Esophagus muscularis mucosa (tissue), 4 donors: ENCODE data around the gene PLCB2. TPM values are rescaled to one million over a fixed set of nuclear protein-coding genes. Genes with fewer than 3 reads are reported as not detected.

Source experiments
- DNase-seq: peaks from one replicate; pipeline ENCODE4 v3.0.0-alpha.2; 2017; ENCODE audit errors: extremely low spot score
- H3K27ac ChIP-seq, 4 donors: fragments of 200-600 bp; sonication (generic); replicated peaks in 1 of 4; 1 replicate in 3 of 4; 2 replicates in 1 of 4; pipeline ENCODE4 v1.5.1; 2016 to 2019; ENCODE audit warnings: mild to moderate bottlenecking in 1 of 4
- H3K27me3 ChIP-seq, 4 donors: fragments of 200-600 bp; sonication (generic); one replicate each; pipeline versions ENCODE4 v1.5.1 to v1.6.0; 2016 to 2019
- H3K36me3 ChIP-seq, 4 donors: fragments of 200-600 bp; sonication (generic); one replicate each; pipeline ENCODE4 v1.5.1; 2016 to 2019
- H3K4me1 ChIP-seq, 4 donors: fragments of 200-600 bp; sonication (generic); one replicate each; pipeline ENCODE4 v1.5.1; 2016 to 2019
- H3K4me3 ChIP-seq, 4 donors: fragments of 200-600 bp; sonication (generic); 1 replicate in 2 of 4; 2 replicates in 2 of 4; pipeline ENCODE4 v1.5.1; 2016 to 2019; ENCODE audit warnings: mild to moderate bottlenecking in 4 of 4, moderate library complexity in 1 of 4
- H3K9me3 ChIP-seq, 4 donors: fragments of 200-600 bp; sonication (generic); 1 replicate in 3 of 4; 2 replicates in 1 of 4; pipeline ENCODE4 v1.5.1; 2016 to 2019
- CTCF ChIP-seq, 3 experiments: fragments of 200-600 bp in 2 of 3; fragments of 450-650 bp in 1 of 3; sonication (generic) in 2 of 3; IDR thresholded peaks; one replicate each; pipeline ENCODE4 v1.5.1; 2017 to 2019; ENCODE audit warnings: antibody characterized with exemption in 3 of 3, mild to moderate bottlenecking in 2 of 3, moderate library complexity in 1 of 3
- EP300 ChIP-seq: sonication (generic); formaldehyde crosslinking; IDR thresholded peaks from one replicate; pipeline ENCODE4 v1.6.1; 2017; ENCODE audit warnings: antibody characterized with exemption
- POLR2A ChIP-seq: fragments of 450-650 bp; IDR thresholded peaks from one replicate; pipeline ENCODE4 v1.6.1; 2017; ENCODE audit warnings: antibody characterized with exemption, moderate library complexity, mild to moderate bottlenecking, low read depth
- POLR2AphosphoS5 ChIP-seq, 2 donors: sonication (generic); formaldehyde crosslinking; IDR thresholded peaks; one replicate each; pipeline ENCODE4 v1.6.1; 2017; ENCODE audit warnings: antibody characterized with exemption in 2 of 2
- WGBS: methylation state at CpG from one replicate; pipeline ENCODE4 v1.1.5; 2018; 5-methylcytosine and 5-hydroxymethylcytosine counted together
- intact Hi-C: fragments of 100-400 bp; cut with DNase I; formaldehyde crosslinking; loops from one replicate; pipeline ENCODE4 v1.15.1; 2023
- total RNA-seq, 4 donors: library from RNA; depleted of rRNA; stranded (reverse); fragments of >200 nt; gene quantifications; one replicate each; pipeline versions ENCODE4 v1.1.0 to v1.2.1, GENCODE V29; 2016

Gene PLCB2
- total RNA-seq, 4 donors from 2014 or later: 5.8 to 13.3 (median 9.7) TPM

- Histone ChIP-seq H3K4me3 (no peak overlapping the region), H3K9me3 (peaks cover 0 to 5% (median 2%) of the 10 kb centered on the region in 4 donors), H3K27me3 (peaks cover 0 to 9% (median 0%) of the 10 kb centered on the region in 4 donors), H3K4me1 (peaks cover 0 to 6% (median 1%) of the 10 kb centered on the region in 4 donors), H3K36me3 (no peaks in the 10 kb centered on the region), H3K27ac (no peak overlapping the region)
- intact Hi-C loops: no loop called here
- no peak for TF ChIP-seq CTCF (IDR thresholded peaks at IDR 0.05)
- TF ChIP-seq POLR2AphosphoS5 (IDR thresholded peaks at IDR 0.05): no peak
- TF ChIP-seq POLR2A: no peak
- TF ChIP-seq EP300: no peak
- DNase-seq: no peak
- WGBS: 90% methylated on average over 19 of the region's 19 CpGs
Measured at GRCh38 chr15:40302288-40302886, 5.3 kb downstream of the PLCB2 start.

- intact Hi-C loops: no loop called here
- no peak for TF ChIP-seq POLR2AphosphoS5 (IDR thresholded peaks at IDR 0.05)
- no peak for TF ChIP-seq CTCF (IDR thresholded peaks at IDR 0.05)
- TF ChIP-seq EP300: no peak
- no peak for TF ChIP-seq POLR2A
- no peak for DNase-seq
- peaks cover 0 to under 1% (median 0%) of the 10 kb centered on the region in 4 donors for H3K4me1 ChIP-seq
- no peaks in the 10 kb centered on the region for H3K36me3 ChIP-seq
- no peak overlapping the region for H3K27ac ChIP-seq
- H3K4me3 ChIP-seq: no peak overlapping the region
- WGBS: 59% methylated on average over 12 of the region's 12 CpGs
- peaks cover 0 to 9% (median 0%) of the 10 kb centered on the region in 4 donors for H3K27me3 ChIP-seq
- peaks cover 0 to 5% (median 2%) of the 10 kb centered on the region in 4 donors for H3K9me3 ChIP-seq
Measured at GRCh38 chr15:40301467-40302179, 6.1 kb downstream of the PLCB2 start.

GRCh38 chr15:40300771-40301170 lies 7.0 kb downstream of the PLCB2 start:
- Histone ChIP-seq H3K4me1 (peaks cover 0 to 8% (median 4%) of the 10 kb centered on the region in 4 donors), H3K4me3 (no peak overlapping the region), H3K36me3 (no peaks in the 10 kb centered on the region), H3K27me3 (peaks cover 0 to 9% (median 0%) of the 10 kb centered on the region in 4 donors), H3K9me3 (peaks cover 0 to 5% (median 2%) of the 10 kb centered on the region in 4 donors), H3K27ac (no peak overlapping the region)
- DNase-seq: no peak
- TF ChIP-seq CTCF (IDR thresholded peaks at IDR 0.05): no peak
- TF ChIP-seq POLR2AphosphoS5 (IDR thresholded peaks at IDR 0.05): no peak
- TF ChIP-seq POLR2A: no peak
- no peak for TF ChIP-seq EP300
- intact Hi-C loops: no loop called here
- WGBS: 94% methylated on average over 2 of the region's 2 CpGs

DNA sequence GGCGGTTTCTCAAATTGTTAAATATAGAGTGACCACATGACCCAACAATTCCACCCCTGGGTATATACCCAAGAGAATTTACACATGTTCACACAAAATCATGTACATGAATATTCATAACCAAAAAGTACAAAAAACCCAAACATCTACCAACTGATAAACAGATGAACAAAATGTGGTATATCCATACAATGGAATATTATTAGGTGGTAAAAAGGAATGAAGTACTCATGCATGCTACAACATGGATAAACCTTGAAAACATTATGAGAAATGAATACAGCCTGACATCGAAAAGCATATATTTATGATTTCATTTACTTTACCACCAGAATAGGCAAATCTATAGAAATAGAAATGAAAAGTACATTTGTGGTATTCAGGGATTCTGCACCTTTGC lies 7.4 kb downstream of the PLCB2 start:
- intact Hi-C loops: no loop called here
- 97% methylated on average over 2 of the region's 2 CpGs for WGBS
- peaks cover 0 to 12% (median 7%) of the 10 kb centered on the region in 4 donors for H3K4me1 ChIP-seq
- peaks cover 0 to 9% (median 0%) of the 10 kb centered on the region in 4 donors for H3K27me3 ChIP-seq
- H3K9me3 ChIP-seq: peaks cover 0 to 5% (median 2%) of the 10 kb centered on the region in 4 donors
- no peak for DNase-seq
- no peaks in the 10 kb centered on the region for H3K36me3 ChIP-seq
- no peak overlapping the region for H3K27ac ChIP-seq
- no peak overlapping the region for H3K4me3 ChIP-seq
- TF ChIP-seq POLR2A (no peak), CTCF (IDR thresholded peaks at IDR 0.05) (no peak)
